ENCODE measurements around the gene AIF1L. TPM values are rescaled to one million over a fixed set of nuclear protein-coding genes. Genes with fewer than 3 reads are reported as not detected.

The AIF1L gene
- total RNA-seq, 1 experiment from 2014 or later = 6.0 TPM

DNA sequence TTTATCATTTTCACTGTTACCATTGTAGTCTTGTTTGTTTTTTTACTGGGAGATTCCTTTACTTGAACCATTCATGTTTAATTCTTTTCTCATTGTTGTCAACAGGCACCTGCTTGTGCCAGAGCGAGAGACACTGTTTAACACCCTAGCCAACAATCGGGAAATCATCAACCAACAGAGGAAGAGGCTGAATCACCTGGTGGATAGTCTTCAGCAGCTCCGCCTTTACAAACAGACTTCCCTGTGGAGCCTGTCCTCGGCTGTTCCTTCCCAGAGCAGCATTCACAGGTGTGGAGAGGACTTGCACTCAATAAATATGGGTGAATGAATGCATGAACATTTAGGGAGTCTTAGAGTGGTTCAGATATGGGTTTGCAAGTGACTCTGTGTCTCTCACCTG lies 66.6 kb downstream of the AIF1L start:
- in situ Hi-C loops (cut with HindIII; ENCODE audit: low pct_unique_long_range_greater_than_20kb, low sequenced_read_pairs) (no loop called here), intact Hi-C loops (cut with micrococcal nuclease; ENCODE audit: unreplicated experiment) (no loop called here)
- Histone ChIP-seq H3K27ac (ENCODE audit: low read length) (no peak overlapping the region), H3K36me3 (ENCODE audit: control insufficient read depth, insufficient read depth, low read length) (peaks cover 19% of the 10 kb centered on the region), H3K4me1 (ENCODE audit: control insufficient read depth, insufficient read depth, low read length) (no peaks in the 10 kb centered on the region), H3K27me3 (ENCODE audit: control insufficient read depth, insufficient read depth, low read length) (no peaks in the 10 kb centered on the region), H3K9me3 (ENCODE audit: control insufficient read depth, insufficient read depth, low read depth, low read length) (no peaks in the 10 kb centered on the region), H3K4me3 (ENCODE audit: low read depth in 2 of 2, low read length in 2 of 2) (no peak overlapping the region)
- TF ChIP-seq TCF7L2 (IDR thresholded peaks at IDR 0.05; ENCODE audit: low read depth, low read length) (no peak), SIN3A (IDR thresholded peaks at IDR 0.05; ENCODE audit: borderline replicate concordance, insufficient read depth, low read depth, low read length) (no peak), POLR2AphosphoS5 (IDR thresholded peaks at IDR 0.05; ENCODE audit: low read depth, low read length) (no peak)
- TF ChIP-seq, protein P1, sequence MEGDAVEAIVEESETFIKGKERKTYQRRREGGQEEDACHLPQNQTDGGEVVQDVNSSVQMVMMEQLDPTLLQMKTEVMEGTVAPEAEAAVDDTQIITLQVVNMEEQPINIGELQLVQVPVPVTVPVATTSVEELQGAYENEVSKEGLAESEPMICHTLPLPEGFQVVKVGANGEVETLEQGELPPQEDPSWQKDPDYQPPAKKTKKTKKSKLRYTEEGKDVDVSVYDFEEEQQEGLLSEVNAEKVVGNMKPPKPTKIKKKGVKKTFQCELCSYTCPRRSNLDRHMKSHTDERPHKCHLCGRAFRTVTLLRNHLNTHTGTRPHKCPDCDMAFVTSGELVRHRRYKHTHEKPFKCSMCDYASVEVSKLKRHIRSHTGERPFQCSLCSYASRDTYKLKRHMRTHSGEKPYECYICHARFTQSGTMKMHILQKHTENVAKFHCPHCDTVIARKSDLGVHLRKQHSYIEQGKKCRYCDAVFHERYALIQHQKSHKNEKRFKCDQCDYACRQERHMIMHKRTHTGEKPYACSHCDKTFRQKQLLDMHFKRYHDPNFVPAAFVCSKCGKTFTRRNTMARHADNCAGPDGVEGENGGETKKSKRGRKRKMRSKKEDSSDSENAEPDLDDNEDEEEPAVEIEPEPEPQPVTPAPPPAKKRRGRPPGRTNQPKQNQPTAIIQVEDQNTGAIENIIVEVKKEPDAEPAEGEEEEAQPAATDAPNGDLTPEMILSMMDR (IDR thresholded peaks at IDR 0.05) = no peak
- TF ChIP-seq, protein P2, sequence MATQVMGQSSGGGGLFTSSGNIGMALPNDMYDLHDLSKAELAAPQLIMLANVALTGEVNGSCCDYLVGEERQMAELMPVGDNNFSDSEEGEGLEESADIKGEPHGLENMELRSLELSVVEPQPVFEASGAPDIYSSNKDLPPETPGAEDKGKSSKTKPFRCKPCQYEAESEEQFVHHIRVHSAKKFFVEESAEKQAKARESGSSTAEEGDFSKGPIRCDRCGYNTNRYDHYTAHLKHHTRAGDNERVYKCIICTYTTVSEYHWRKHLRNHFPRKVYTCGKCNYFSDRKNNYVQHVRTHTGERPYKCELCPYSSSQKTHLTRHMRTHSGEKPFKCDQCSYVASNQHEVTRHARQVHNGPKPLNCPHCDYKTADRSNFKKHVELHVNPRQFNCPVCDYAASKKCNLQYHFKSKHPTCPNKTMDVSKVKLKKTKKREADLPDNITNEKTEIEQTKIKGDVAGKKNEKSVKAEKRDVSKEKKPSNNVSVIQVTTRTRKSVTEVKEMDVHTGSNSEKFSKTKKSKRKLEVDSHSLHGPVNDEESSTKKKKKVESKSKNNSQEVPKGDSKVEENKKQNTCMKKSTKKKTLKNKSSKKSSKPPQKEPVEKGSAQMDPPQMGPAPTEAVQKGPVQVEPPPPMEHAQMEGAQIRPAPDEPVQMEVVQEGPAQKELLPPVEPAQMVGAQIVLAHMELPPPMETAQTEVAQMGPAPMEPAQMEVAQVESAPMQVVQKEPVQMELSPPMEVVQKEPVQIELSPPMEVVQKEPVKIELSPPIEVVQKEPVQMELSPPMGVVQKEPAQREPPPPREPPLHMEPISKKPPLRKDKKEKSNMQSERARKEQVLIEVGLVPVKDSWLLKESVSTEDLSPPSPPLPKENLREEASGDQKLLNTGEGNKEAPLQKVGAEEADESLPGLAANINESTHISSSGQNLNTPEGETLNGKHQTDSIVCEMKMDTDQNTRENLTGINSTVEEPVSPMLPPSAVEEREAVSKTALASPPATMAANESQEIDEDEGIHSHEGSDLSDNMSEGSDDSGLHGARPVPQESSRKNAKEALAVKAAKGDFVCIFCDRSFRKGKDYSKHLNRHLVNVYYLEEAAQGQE (IDR thresholded peaks at IDR 0.05; ENCODE audit: insufficient read depth in 1 of 2, low read depth in 2 of 2, low read length in 1 of 2) = no peak
- no TSS peak for BruUV-seq (replicated peaks)
- CTCF ChIA-PET = no interaction called here
- POLR2A ChIA-PET = no interaction called here
- DNase-seq (ENCODE audit: low read depth, low spot score) (no peak), ATAC-seq (no peak)

DNA sequence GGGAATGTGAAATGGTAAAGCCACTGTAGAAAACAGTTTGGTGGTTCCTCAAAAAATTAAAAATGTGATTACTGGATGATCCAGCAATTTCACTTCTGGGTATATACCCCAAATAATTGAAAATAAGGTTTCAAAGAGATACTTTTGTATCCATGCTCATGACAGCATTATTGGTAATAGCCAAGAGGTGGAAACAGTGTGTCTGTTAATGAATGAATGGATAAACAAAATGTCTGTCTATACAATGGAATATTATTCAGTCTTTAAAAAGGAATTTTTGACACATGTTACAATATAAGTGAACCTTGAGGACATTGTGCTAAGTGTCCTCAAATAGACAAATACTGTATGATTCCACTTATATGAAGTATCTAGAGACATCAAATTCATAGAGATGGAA lies 69.2 kb downstream of the AIF1L start:
- no peak for ATAC-seq
- Histone ChIP-seq H3K4me3 (ENCODE audit: low read depth in 2 of 2, low read length in 2 of 2) (no peak overlapping the region), H3K27ac (ENCODE audit: low read length) (no peak overlapping the region), H3K27me3 (ENCODE audit: control insufficient read depth, insufficient read depth, low read length) (no peaks in the 10 kb centered on the region), H3K4me1 (ENCODE audit: control insufficient read depth, insufficient read depth, low read length) (no peaks in the 10 kb centered on the region), H3K36me3 (ENCODE audit: control insufficient read depth, insufficient read depth, low read length) (peaks cover 13% of the 10 kb centered on the region), H3K9me3 (ENCODE audit: control insufficient read depth, insufficient read depth, low read depth, low read length) (no peaks in the 10 kb centered on the region)
- no peak for DNase-seq (ENCODE audit: low read depth, low spot score)
- intact Hi-C loops (cut with micrococcal nuclease; ENCODE audit: unreplicated experiment) (no loop called here), in situ Hi-C loops (cut with HindIII; ENCODE audit: low pct_unique_long_range_greater_than_20kb, low sequenced_read_pairs) (no loop called here)
- BruUV-seq (replicated peaks) = no TSS peak
- POLR2A ChIA-PET = no interaction called here
- CTCF ChIA-PET = no interaction called here
- TF ChIP-seq, protein P1 (IDR thresholded peaks at IDR 0.05) = no peak
- no peak for TF ChIP-seq TCF7L2 (IDR thresholded peaks at IDR 0.05; ENCODE audit: low read depth, low read length)
- TF ChIP-seq, protein P2 (IDR thresholded peaks at IDR 0.05; ENCODE audit: insufficient read depth in 1 of 2, low read depth in 2 of 2, low read length in 1 of 2) = no peak
- no peak for TF ChIP-seq SIN3A (IDR thresholded peaks at IDR 0.05; ENCODE audit: borderline replicate concordance, insufficient read depth, low read depth, low read length)

Measured in Panc1 (cell line).